HL-60 (cell line): ENCODE results near the gene CDC42BPB.

Source experiments
- DNase-seq, 2 experiments: peaks; one replicate each; pipeline ENCODE4 v3.0.0-alpha.2; 2010 to 2020; ENCODE audit warnings: low read depth in 1 of 2, low spot score in 1 of 2
- H3K27ac ChIP-seq: fragments of 250-450 bp; sonication (Bioruptor Pico); replicated peaks from 2 replicates; pipeline ENCODE4 v1.5.1; 2020; ENCODE audit warnings: mild to moderate bottlenecking, moderate library complexity
- H3K27me3 ChIP-seq: fragments of 250-450 bp; sonication (Bioruptor Pico); 2 replicates; pipeline ENCODE4 v1.5.1; 2021; ENCODE audit warnings: mild to moderate bottlenecking, moderate library complexity; ENCODE audit not compliant: insufficient read depth, poor library complexity, severe bottlenecking
- H3K4me3 ChIP-seq: replicated peaks from 2 replicates; pipeline ENCODE4 v1.5.1; 2011; ENCODE audit warnings: mild to moderate bottlenecking, control low read depth, low read length; ENCODE audit not compliant: insufficient read depth
- CTCF ChIP-seq: IDR thresholded peaks from one replicate; pipeline ENCODE4 v1.5.1; 2011; ENCODE audit warnings: low read length, control low read depth, inconsistent platforms; ENCODE audit not compliant: insufficient read depth
- GABPA ChIP-seq: IDR thresholded peaks from 2 replicates; pipeline ENCODE4 v1.6.1; 2012; ENCODE audit warnings: low read depth
- POLR2AphosphoS5 ChIP-seq: IDR thresholded peaks from 2 replicates; pipeline ENCODE4 v1.6.1; 2012; ENCODE audit warnings: low read depth
- REST ChIP-seq: IDR thresholded peaks from 2 replicates; pipeline ENCODE4 v1.6.1; 2012; ENCODE audit warnings: low read depth; ENCODE audit not compliant: insufficient replicate concordance
- SPI1 ChIP-seq: IDR thresholded peaks from 2 replicates; pipeline ENCODE4 v1.6.1; 2012; ENCODE audit warnings: low read depth, mild to moderate bottlenecking, borderline replicate concordance

Gene CDC42BPB

DNA sequence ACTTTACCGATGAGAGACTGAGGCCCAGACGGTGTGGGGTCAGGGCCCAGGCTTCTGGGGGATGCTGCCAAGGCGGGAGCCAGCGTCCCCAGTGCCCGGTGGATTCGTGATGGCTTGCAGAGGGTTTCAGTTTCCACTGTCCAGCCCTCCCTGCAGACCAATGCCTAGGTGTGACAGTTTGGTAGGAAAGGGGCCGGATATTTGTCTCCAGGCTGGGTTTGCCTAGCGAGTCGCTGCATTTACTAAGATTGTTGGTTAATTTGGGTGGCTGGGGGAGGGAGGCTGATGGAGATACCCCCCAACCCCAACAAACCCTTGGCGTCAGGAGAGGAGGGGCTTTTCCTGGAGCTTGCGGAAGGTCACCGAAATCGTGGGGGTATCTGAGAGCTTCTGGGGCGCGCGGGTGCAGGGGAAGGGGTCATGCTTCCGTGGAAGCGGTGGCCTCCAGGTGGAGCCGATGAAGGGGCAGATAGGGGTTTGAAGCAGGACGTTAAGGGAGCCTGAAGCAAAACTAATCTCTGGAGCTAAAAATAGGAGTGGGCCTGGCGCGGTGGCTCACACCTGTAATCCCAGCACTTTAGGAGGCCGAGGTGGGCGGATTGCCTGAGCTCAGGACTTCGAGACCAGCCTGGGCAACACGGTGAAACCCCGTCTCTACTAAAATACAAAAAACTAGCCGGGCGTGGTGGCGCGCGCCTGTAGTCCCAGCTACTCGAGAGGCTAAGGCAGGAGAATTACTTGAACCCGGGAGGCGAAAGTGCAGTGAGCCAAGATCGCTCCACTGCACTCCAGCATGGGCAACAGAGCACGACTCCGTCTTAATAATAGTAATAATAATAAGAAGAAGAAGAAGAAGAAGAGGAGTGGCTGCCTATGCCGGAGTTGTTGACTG, 1.1 kb upstream of the CDC42BPB start:
- H3K4me3 ChIP-seq: no peak overlapping the region
- no peak overlapping the region for H3K27ac ChIP-seq
- H3K27me3 ChIP-seq: peaks cover 41% of the 10 kb centered on the region
- no peak for TF ChIP-seq SPI1
- no peak for TF ChIP-seq POLR2AphosphoS5
- no peak for TF ChIP-seq CTCF
- no peak for TF ChIP-seq GABPA
- no peak for TF ChIP-seq REST
- no peak for DNase-seq

DNA sequence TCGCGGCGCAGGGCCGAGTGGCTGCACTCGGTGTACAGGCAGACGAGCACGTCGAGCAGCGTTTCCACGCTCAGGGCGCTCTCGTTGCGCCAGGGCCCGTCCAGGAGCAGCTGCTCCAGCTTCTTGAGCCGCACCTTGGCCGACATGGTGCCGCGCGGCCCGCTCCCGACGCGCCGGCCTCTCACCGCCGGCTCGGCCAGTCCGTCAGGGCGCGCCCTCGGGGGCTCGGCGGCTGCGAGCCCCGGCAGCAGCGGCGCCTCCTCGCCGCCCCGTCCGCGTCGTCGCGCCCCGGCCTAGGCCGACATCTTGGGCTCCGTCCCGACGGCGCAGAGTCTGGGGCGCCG, 349 bp downstream of the CDC42BPB start:
- TF ChIP-seq CTCF (no peak), POLR2AphosphoS5 (no peak), GABPA (no peak), REST (no peak)
- Histone ChIP-seq H3K27me3 (peaks cover 36% of the 10 kb centered on the region), H3K27ac (no peak overlapping the region), H3K4me3 (0 out of 2 replicates have a peak overlapping the region, but pooled peaks have one; percentile 10)
- DNase-seq: no peak

GRCh38 chr14:103056322-103057027, 874 bp downstream of the CDC42BPB start:
- no peak overlapping the region for H3K27ac ChIP-seq

More at GRCh38 chr14:103056322-103057027, 874 bp downstream of the CDC42BPB start:
- Histone ChIP-seq H3K4me3 (0 out of 2 replicates have a peak overlapping the region, but pooled peaks have one; percentile 10), H3K27me3 (peaks cover 36% of the 10 kb centered on the region)
- DNase-seq: no peak
- TF ChIP-seq CTCF (no peak), REST (no peak), SPI1 (no peak)
